HCEC 1CT (cell line): ENCODE measurements around the gene FSTL4.

Experiments used
- DNase-seq: peaks from one replicate; pipeline ENCODE4 v3.0.0-alpha.2; 2017

The FSTL4 gene

GRCh38 chr5:133252133-133252480 lies 360.2 kb downstream of the FSTL4 start:
- DNase-seq: no peak

GRCh38 chr5:133251296-133252132 lies 360.8 kb downstream of the FSTL4 start:
- DNase-seq: no peak

DNA sequence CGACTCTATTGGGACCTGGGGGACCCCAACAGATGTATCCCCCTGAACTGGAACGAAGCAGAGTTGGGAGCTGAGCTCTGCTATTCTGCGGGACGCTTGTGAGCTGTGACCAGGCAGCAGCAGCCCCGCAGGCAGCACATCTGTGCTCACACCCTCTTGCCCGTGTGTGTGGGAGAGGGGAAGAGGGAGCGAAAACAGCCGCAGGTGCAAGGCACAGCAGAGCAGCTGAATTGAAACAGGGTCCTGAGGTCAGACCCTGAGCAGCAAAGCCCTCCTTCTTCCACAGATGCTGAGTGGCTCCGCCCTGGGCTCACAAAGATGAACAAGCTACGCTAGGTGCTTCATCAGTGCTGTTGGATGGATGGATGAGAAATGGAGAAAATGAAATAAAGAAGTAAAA lies 361.8 kb downstream of the FSTL4 start:
- DNase-seq: no peak

- DNase-seq: no peak
Observed at GRCh38 chr5:133249593-133249992, 362.7 kb downstream of the FSTL4 start.

DNA sequence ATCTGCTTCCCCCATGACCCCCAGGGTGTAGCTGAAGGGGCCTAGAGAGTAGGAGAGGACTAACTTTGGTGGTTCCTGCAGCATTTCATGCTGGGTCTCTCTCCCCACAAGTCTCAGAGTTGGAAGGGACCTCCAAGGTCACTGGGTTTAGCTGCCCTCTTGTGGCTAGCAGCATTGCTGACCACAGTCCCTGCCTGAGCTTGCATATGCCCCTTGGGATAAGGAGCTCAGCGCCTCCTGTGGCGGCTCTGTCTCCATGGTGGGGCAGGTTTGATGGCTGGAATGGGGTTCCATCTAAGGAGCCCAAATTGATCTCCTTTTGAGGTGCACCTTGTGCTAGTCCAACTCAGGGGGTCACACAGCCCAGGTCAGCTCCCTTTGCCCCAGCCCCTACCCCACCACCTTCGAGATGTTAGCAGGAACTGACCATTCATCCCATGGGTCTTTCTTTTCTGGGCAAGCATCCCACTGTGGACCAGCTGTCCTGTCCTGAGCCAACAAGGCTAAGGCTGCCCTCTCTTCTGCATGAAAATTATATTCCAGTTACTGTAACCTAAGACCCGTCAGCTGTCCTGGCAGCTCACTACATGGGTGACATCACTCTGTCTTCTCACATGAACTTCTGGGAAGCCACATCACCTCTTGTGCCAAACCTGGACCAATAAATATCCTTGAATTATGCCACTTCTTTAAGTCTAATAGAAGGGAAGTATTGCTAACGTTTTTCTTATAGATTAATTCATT lies 364.3 kb downstream of the FSTL4 start:
- peak; percentile 49 for DNase-seq

DNA sequence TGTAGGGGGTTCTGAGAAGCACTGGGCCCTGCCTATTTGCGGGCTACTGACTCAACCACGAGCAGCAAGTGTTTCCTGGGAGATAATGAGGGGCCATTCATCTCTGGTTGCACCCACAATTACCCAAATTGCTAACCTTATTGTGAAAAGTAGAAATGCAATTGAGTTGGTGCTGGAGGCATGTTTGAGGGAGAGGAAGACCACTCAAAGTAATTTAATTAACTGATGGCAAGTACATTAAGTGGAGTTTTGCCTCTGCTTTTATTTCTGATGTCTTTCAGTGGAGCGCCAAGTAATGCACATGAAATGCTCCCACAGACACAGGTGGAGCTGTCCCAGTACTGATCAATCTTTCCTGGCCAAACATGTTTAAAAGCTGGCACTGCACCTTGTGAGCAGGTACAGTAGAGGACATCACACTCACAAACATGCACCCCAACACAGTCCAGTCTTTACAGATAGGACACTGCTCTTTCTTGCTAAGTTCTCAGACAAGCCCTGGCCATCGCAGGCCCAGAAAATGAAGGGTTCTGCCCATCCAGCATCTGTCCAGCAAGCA lies 365.1 kb downstream of the FSTL4 start:
- no peak for DNase-seq

DNA sequence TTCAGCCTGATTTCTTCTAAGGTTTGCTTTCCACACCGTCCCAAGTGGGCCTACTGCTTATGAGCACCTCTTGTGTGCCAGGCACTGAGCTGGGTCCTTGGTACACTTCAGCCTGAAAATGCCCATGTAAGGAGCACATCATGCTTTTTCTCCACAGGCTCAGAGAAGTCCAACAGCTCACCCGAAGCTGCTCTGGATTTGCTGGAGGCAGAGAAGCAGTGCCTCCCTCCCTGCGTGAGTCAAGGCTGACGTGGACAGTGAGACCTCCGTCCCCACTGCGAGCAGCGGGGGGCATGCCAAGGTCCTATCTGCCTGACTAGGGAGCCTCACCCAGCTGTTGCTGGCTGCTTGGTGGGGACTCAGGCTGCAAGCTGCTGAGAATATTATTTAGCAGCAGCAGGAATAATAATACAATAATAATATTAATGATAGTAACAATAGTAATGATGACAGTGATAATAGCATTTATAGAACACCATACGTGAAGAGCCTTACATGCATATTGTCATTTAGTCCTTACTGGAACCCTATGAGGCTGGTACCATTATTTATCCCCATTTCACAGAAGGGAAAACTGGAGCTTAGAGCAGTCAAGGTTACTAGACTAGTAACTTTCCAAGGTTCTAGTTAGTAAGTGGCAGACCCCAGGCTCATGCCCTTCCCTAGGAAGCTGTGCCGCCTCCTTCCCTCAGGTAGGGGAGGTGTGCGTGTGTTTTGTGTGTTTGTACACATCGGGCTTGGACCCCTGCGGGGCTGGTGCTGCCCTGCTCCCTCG lies 365.8 kb downstream of the FSTL4 start:
- no peak for DNase-seq

GRCh38 chr5:133246053-133246370 lies 366.3 kb downstream of the FSTL4 start:
- DNase-seq: no peak

- peak; percentile 89 for DNase-seq
Observed at GRCh38 chr5:133245191-133246052, 366.9 kb downstream of the FSTL4 start.

- no peak for DNase-seq
Observed at GRCh38 chr5:133244242-133244641, 368.1 kb downstream of the FSTL4 start.

GRCh38 chr5:133243196-133243595 lies 369.1 kb downstream of the FSTL4 start:
- no peak for DNase-seq

DNA sequence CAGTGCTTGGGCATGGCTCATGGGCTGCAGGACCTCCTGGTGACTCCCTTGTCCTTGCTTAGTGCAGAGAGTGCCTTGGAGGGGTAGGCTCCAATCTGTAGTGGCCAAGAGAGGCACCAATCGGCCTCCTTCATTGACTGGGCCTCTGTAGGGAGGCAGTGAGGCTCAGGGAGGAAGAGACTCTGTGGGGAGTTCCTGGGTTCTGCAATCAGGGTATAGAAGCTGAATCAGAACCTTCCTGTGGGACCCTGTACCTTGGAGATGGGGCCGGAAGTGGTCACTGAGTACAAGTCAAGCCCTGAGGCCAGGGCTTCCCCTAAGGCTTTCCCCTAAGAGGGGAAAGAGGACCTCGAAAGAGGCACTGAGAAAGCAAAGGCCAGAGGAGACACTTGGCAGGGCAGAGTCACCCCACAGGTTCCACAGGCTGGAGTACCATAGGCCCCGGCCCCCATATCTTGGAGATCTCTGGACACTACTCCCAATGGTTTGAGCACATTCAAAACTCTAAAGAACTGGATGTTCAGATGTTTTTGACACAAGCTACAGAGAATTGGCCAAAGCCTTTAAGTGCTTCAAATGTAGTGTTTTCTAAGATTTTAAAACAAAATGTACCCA lies 370.0 kb downstream of the FSTL4 start:
- no peak for DNase-seq

DNA sequence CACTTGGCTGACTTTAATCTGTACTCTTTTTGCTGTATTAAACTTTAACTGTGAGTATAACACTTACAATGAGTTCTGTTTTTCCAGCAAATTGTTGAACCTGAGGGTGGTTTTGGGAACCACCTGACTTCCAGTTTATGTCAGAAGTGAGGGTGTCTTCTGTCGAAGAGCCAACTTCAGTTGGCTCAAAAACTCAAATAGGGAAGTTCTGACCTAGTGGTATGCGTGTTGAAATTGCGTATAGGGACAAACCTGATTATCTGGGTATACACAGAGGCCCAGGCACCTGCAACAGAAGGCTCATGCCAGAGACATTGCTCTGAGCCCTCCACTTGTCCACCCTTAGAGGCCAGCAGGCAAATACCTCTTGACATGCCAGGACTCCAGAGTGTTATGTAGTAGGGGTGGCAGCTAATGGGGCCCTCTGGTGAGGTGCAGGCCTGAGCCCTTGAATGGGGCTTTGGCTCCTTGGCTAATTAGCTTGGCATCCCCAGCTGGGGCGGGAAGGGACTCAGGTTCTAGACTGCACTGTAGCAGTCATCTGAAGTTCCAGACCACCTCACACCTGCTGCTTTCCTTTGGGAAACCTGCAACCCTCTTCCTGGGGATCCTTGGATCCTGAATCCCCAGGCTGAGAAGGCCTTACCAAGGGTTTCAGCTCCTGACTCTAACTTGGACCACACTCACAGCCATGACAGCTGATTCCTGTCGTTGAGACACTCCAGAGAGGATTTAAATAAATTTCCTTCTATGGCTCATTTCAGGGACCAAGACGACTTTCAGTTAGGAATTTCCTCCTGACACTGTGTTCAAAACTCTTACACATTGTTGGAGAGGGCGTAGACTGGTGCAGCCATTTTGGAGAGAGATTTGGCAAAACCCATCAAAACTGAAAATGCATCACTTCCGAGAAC lies 370.9 kb downstream of the FSTL4 start:
- no peak for DNase-seq

GRCh38 chr5:133240425-133241091 lies 371.8 kb downstream of the FSTL4 start:
- DNase-seq: peak; percentile 94

DNA sequence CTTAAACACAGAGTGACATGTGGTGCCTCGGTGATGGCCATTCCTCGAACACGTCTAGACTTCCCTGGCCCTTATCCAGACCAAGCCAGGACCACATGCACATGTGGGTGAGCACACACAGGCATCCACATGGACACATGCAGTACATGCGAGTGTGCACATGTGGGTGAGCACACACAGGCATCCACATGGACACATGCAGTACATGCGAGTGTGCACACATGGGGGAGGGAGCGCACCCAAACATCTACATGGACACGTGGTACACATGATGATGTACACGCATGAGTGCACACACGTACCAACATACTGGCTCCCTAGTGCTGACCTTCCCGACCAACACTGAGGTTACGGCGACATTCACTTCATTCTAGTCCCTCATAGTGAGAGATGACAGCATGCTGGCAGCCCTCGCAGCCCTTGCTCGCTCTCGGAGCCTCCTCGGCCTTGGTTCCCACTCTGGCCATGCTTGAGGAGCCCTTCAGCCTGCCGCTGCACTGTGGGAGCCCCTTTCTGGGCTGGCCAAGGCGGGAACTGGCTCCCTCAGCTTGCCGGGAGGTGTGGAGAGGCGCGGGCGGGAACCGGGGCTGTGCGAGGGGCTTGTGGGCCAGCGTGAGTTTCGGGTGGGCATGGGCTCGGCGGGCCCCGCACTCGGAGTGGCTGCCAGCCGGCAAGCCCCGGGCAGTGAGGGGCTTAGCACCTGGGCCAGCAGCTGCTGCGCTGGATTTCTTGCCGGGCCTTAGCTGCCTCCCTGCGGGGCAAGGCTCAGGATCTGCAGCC lies 373.7 kb downstream of the FSTL4 start:
- no peak for DNase-seq

DNA sequence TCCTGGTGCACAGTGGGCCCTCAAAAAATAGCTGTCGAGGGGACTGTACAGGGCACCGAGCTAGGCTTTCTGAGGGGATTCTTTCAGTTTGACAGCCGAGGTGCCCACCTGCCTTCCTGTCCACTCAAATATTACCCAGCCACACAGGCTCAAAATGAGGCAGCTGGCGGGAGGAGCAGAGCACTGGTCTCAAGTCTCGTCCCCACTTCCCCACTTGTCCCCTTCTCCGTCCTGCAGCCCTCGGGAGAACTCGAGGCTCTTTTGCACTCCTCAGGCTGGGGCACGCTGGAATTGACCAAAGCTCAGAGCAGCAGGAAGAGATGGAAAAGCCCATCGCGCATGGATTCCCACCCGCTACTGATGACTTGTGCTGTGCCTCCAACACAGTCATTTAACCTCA lies 375.4 kb downstream of the FSTL4 start:
- no peak for DNase-seq

- no peak for DNase-seq
Observed at GRCh38 chr5:133236541-133236951, 375.8 kb downstream of the FSTL4 start.

GRCh38 chr5:133235696-133236426 lies 376.5 kb downstream of the FSTL4 start:
- DNase-seq: no peak

DNA sequence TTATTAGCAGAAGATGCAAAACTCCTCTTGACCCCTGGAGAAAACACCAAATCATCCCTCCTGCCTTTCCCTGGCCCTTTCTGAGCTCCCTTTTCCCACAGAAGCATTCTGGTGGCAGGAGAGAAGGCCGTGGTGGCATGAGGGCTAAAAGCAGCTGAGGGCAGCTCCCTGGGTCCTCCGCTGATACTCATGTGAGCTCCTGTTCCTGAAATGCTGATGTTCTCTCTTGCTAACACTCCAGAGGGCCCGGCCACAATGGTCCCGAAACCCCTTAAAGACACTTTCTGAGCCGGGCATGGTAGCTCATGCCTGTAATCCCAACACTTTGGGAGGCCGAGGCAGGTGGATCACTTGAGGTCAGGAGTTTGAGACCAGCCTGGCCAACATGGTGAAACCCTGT lies 377.4 kb downstream of the FSTL4 start:
- no peak for DNase-seq
